ENCODE data around the gene GMNN.
"Not testable (repeated sequence)": the region's sequence is repeated elsewhere in the genome, so short reads cannot be mapped to it uniquely, and the experiment has no call there.

The GMNN gene

DNA sequence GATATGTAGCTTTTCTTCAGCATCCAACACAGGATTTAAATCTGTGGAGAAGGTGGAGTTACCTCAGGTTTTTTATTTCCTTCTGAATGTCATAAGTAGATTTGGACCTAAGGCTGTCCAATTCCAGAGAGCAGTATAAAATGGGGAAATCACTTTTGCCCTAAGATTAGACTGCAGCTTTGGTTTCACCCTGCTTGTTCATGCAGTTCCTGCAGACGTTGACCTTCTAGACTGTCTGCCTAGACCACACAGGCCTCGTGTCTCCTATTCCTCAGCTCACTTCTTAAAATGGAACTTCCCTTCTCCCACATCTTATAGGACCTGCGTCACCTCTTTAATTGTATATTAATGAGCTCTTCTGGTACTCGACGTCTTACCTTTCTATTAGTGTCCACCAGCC, 29.8 kb upstream of the GMNN start:
- Histone ChIP-seq H3K4me3 (ENCODE audit: low read depth in 1 of 2, low read length in 2 of 2) (no peak overlapping the region), H3K36me3 (ENCODE audit: control insufficient read depth in 1 of 2, insufficient read depth in 2 of 2, low read length in 2 of 2) (no peaks in the 10 kb centered on the region), H3K9me3 (ENCODE audit: control insufficient read depth in 1 of 2, low read length in 2 of 2) (no peaks in the 10 kb centered on the region), H3K27me3 (ENCODE audit: control insufficient read depth in 1 of 2, insufficient read depth in 2 of 2, low read length in 2 of 2) (no peaks in the 10 kb centered on the region), H3K4me1 (ENCODE audit: control insufficient read depth in 1 of 2, insufficient read depth in 2 of 2, low read length in 2 of 2) (peaks cover 3 to 12% of the 10 kb centered on the region in 2 donors), H3K9ac (ENCODE audit: low read depth in 1 of 2, low read length in 2 of 2) (no peak overlapping the region), H3K27ac (ENCODE audit: low read depth, low read length) (no peak overlapping the region)

DNA sequence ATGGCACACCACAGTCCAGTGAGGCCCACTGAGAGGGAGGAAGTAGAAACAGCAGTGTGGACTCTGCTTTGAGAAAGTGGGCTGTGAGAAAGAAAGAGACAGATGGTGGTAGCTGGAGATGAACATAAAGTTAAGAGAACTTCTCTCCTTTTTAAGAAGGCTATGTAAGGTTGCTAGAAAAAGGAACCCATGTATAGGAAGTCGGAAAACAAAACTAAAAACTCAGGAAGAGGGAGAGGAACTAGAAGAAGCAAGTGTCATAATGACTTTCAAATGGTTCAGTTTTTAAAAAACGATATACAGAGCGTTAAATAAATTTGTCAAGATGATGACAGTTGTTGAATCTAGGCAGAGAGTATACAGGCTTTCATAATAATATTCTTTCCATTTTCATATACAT, 25.4 kb upstream of the GMNN start:
- H3K9me3 ChIP-seq (ENCODE audit: control insufficient read depth in 1 of 2, low read length in 2 of 2): no peaks in the 10 kb centered on the region
- no peak overlapping the region for H3K9ac ChIP-seq (ENCODE audit: low read depth in 1 of 2, low read length in 2 of 2)
- no peaks in the 10 kb centered on the region for H3K27me3 ChIP-seq (ENCODE audit: control insufficient read depth in 1 of 2, insufficient read depth in 2 of 2, low read length in 2 of 2)
- H3K36me3 ChIP-seq (ENCODE audit: control insufficient read depth in 1 of 2, insufficient read depth in 2 of 2, low read length in 2 of 2): no peaks in the 10 kb centered on the region
- H3K4me1 ChIP-seq (ENCODE audit: control insufficient read depth in 1 of 2, insufficient read depth in 2 of 2, low read length in 2 of 2): peaks cover 0 to 5% of the 10 kb centered on the region in 2 donors
- no peak overlapping the region for H3K4me3 ChIP-seq (ENCODE audit: low read depth in 1 of 2, low read length in 2 of 2)
- no peak overlapping the region for H3K27ac ChIP-seq (ENCODE audit: low read depth, low read length)

DNA sequence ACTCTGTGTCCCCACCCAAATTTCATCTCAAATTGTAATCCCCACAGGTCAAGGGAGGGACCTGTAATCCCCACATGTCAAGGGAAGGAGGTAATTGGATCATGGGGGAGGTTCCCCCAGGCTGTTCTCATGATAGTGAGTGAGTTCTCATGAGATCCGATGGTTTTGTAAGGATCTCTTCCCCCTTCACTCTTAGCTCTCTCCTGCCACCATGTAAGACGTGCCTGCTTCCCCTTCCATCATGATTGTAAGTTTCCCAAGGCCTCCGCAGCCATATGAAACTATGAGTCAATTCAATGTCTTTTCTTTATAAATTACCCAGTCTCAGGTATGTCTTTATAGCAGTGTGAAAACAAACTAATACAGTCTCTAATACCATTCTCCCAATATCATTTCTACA, 23.9 kb upstream of the GMNN start:
- H3K36me3 ChIP-seq (ENCODE audit: control insufficient read depth in 1 of 2, insufficient read depth in 2 of 2, low read length in 2 of 2); H3K27me3 ChIP-seq (ENCODE audit: control insufficient read depth in 1 of 2, insufficient read depth in 2 of 2, low read length in 2 of 2); H3K4me3 ChIP-seq (ENCODE audit: low read depth in 1 of 2, low read length in 2 of 2); H3K4me1 ChIP-seq (ENCODE audit: control insufficient read depth in 1 of 2, insufficient read depth in 2 of 2, low read length in 2 of 2); H3K27ac ChIP-seq (ENCODE audit: low read depth, low read length); H3K9me3 ChIP-seq (ENCODE audit: control insufficient read depth in 1 of 2, low read length in 2 of 2); H3K9ac ChIP-seq (ENCODE audit: low read depth in 1 of 2, low read length in 2 of 2): not testable (repeated sequence)

DNA sequence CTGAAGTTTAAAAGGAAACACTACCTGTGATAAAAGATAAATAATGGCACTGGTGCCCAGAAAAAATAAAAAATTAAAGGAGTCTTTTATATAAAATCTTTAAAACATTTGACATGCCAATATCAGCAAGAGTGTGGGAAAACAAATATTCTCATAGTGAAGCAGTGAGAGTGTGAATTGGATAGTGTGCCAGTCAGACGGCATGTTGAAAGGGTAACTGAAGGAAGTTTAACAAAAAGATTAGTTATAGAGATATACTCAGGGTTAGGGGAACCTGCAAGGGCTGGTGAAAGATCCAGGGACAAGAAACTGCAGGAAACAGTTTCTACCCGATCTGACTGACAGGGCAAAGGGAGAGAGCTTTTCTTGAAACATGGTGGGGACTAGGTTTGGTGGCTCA, 22.2 kb upstream of the GMNN start:
- no peak overlapping the region for H3K27ac ChIP-seq (ENCODE audit: low read depth, low read length)
- H3K9me3 ChIP-seq (ENCODE audit: control insufficient read depth in 1 of 2, low read length in 2 of 2): no peaks in the 10 kb centered on the region
- H3K9ac ChIP-seq (ENCODE audit: low read depth in 1 of 2, low read length in 2 of 2): no peak overlapping the region
- H3K4me3 ChIP-seq (ENCODE audit: low read depth in 1 of 2, low read length in 2 of 2): no peak overlapping the region
- H3K4me1 ChIP-seq (ENCODE audit: control insufficient read depth in 1 of 2, insufficient read depth in 2 of 2, low read length in 2 of 2): peaks cover 0 to 5% of the 10 kb centered on the region in 2 donors
- no peaks in the 10 kb centered on the region for H3K36me3 ChIP-seq (ENCODE audit: control insufficient read depth in 1 of 2, insufficient read depth in 2 of 2, low read length in 2 of 2)
- no peaks in the 10 kb centered on the region for H3K27me3 ChIP-seq (ENCODE audit: control insufficient read depth in 1 of 2, insufficient read depth in 2 of 2, low read length in 2 of 2)

DNA sequence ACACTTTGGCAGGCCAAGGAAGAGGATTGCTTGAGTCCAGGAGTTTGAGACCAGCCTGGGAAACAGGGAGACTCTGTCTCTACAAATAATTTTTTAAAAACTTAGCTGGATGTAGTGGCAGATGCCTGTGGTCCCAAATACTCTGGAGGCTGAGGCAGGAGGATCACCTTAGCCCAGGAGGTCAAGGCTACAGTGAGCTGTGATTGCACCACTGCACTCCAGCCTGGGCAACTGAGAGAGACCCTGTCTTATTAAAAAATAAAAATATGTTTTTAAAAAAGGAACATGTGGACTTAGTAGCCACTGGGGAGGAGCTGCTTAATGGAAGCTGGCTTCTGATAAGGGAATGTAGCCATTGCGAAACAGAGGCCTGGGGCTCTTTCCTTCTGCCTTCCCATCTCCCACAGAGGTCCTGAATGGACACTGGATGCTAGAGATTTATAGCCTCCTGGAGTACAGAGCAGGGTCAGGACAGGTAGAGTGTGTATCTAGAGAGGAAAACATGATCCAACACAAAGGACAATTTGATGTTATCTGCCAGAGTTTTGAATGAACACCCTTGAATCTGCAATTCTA, 21.7 kb upstream of the GMNN start:
- H3K27ac ChIP-seq (ENCODE audit: low read depth, low read length): no peak overlapping the region
- H3K4me3 ChIP-seq (ENCODE audit: low read depth in 1 of 2, low read length in 2 of 2): no peak overlapping the region
- peaks cover 0 to 5% of the 10 kb centered on the region in 2 donors for H3K4me1 ChIP-seq (ENCODE audit: control insufficient read depth in 1 of 2, insufficient read depth in 2 of 2, low read length in 2 of 2)

DNA sequence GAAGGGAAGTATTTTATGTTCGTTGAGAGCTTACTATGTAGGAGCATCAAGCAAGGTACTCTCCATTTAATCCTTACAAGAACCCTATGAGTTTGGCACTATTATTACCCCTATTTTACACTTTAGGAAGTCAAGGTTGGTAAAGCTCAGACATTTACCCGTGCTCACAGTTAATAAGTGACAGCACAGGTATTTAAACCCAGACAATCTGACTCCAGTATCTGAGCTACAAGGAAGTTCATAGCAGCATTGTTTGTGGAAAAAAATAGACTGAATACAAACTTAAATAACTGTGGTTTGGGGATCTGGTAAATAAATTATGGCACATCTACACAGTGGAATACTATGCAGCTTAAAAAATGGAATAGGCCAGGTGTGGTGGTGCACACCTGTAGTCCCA, 21.2 kb upstream of the GMNN start:
- Histone ChIP-seq H3K9ac (ENCODE audit: low read depth in 1 of 2, low read length in 2 of 2) (no peak overlapping the region), H3K27ac (ENCODE audit: low read depth, low read length) (no peak overlapping the region), H3K9me3 (ENCODE audit: control insufficient read depth in 1 of 2, low read length in 2 of 2) (no peaks in the 10 kb centered on the region), H3K27me3 (ENCODE audit: control insufficient read depth in 1 of 2, insufficient read depth in 2 of 2, low read length in 2 of 2) (no peaks in the 10 kb centered on the region), H3K36me3 (ENCODE audit: control insufficient read depth in 1 of 2, insufficient read depth in 2 of 2, low read length in 2 of 2) (no peaks in the 10 kb centered on the region), H3K4me3 (ENCODE audit: low read depth in 1 of 2, low read length in 2 of 2) (no peak overlapping the region), H3K4me1 (ENCODE audit: control insufficient read depth in 1 of 2, insufficient read depth in 2 of 2, low read length in 2 of 2) (peaks cover 0 to 5% of the 10 kb centered on the region in 2 donors)

More for the DNA sequence above, 21.7 kb upstream of the GMNN start:
- H3K9ac ChIP-seq (ENCODE audit: low read depth in 1 of 2, low read length in 2 of 2): no peak overlapping the region
- no peaks in the 10 kb centered on the region for H3K36me3 ChIP-seq (ENCODE audit: control insufficient read depth in 1 of 2, insufficient read depth in 2 of 2, low read length in 2 of 2)
- no peaks in the 10 kb centered on the region for H3K9me3 ChIP-seq (ENCODE audit: control insufficient read depth in 1 of 2, low read length in 2 of 2)
- H3K27me3 ChIP-seq (ENCODE audit: control insufficient read depth in 1 of 2, insufficient read depth in 2 of 2, low read length in 2 of 2): no peaks in the 10 kb centered on the region

- not testable (repeated sequence) for H3K27me3 ChIP-seq (ENCODE audit: control insufficient read depth in 1 of 2, insufficient read depth in 2 of 2, low read length in 2 of 2); H3K9me3 ChIP-seq (ENCODE audit: control insufficient read depth in 1 of 2, low read length in 2 of 2); H3K4me3 ChIP-seq (ENCODE audit: low read depth in 1 of 2, low read length in 2 of 2); H3K27ac ChIP-seq (ENCODE audit: low read depth, low read length); H3K4me1 ChIP-seq (ENCODE audit: control insufficient read depth in 1 of 2, insufficient read depth in 2 of 2, low read length in 2 of 2); H3K36me3 ChIP-seq (ENCODE audit: control insufficient read depth in 1 of 2, insufficient read depth in 2 of 2, low read length in 2 of 2); H3K9ac ChIP-seq (ENCODE audit: low read depth in 1 of 2, low read length in 2 of 2)
These were observed 20.4 kb upstream of the GMNN start for GRCh38 chr6:24754378-24754777.

GRCh38 chr6:24755279-24755678, 19.5 kb upstream of the GMNN start:
- no peaks in the 10 kb centered on the region for H3K27me3 ChIP-seq (ENCODE audit: control insufficient read depth in 1 of 2, insufficient read depth in 2 of 2, low read length in 2 of 2)
- H3K27ac ChIP-seq (ENCODE audit: low read depth, low read length): no peak overlapping the region
- no peak overlapping the region for H3K4me3 ChIP-seq (ENCODE audit: low read depth in 1 of 2, low read length in 2 of 2)
- H3K9ac ChIP-seq (ENCODE audit: low read depth in 1 of 2, low read length in 2 of 2): no peak overlapping the region
- H3K4me1 ChIP-seq (ENCODE audit: control insufficient read depth in 1 of 2, insufficient read depth in 2 of 2, low read length in 2 of 2): peaks cover 0 to 5% of the 10 kb centered on the region in 2 donors
- no peaks in the 10 kb centered on the region for H3K36me3 ChIP-seq (ENCODE audit: control insufficient read depth in 1 of 2, insufficient read depth in 2 of 2, low read length in 2 of 2)
- no peaks in the 10 kb centered on the region for H3K9me3 ChIP-seq (ENCODE audit: control insufficient read depth in 1 of 2, low read length in 2 of 2)

DNA sequence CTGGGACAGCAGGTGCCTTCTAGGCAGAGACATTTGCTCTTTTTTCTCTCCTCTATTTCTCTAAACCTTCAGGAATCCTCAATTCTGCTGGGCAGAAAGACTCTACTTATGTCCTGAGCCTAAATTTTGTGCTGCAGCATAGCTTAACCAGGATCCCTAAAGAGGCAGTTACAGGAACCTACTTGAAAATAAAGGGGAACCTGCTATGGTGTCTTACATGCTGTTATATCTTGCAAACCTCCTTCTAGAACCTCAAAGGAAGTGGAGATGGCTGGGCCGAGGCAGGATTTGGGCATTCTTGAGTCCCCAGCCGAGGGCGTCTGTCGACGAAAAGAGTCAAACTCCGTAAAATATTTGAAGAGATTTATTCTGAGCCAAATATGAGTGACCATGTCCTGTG, 17.1 kb upstream of the GMNN start:
- H3K27me3 ChIP-seq (ENCODE audit: control insufficient read depth in 1 of 2, insufficient read depth in 2 of 2, low read length in 2 of 2): no peaks in the 10 kb centered on the region
- H3K36me3 ChIP-seq (ENCODE audit: control insufficient read depth in 1 of 2, insufficient read depth in 2 of 2, low read length in 2 of 2): no peaks in the 10 kb centered on the region
- H3K9me3 ChIP-seq (ENCODE audit: control insufficient read depth in 1 of 2, low read length in 2 of 2): no peaks in the 10 kb centered on the region
- no peak overlapping the region for H3K9ac ChIP-seq (ENCODE audit: low read depth in 1 of 2, low read length in 2 of 2)
- peaks cover 0 to 5% of the 10 kb centered on the region in 2 donors for H3K4me1 ChIP-seq (ENCODE audit: control insufficient read depth in 1 of 2, insufficient read depth in 2 of 2, low read length in 2 of 2)
- H3K4me3 ChIP-seq (ENCODE audit: low read depth in 1 of 2, low read length in 2 of 2): no peak overlapping the region
- no peak overlapping the region for H3K27ac ChIP-seq (ENCODE audit: low read depth, low read length)

GRCh38 chr6:24759718-24760117, 15.0 kb upstream of the GMNN start:
- Histone ChIP-seq H3K27ac (ENCODE audit: low read depth, low read length) (no peak overlapping the region), H3K36me3 (ENCODE audit: control insufficient read depth in 1 of 2, insufficient read depth in 2 of 2, low read length in 2 of 2) (no peaks in the 10 kb centered on the region), H3K27me3 (ENCODE audit: control insufficient read depth in 1 of 2, insufficient read depth in 2 of 2, low read length in 2 of 2) (no peaks in the 10 kb centered on the region), H3K4me1 (ENCODE audit: control insufficient read depth in 1 of 2, insufficient read depth in 2 of 2, low read length in 2 of 2) (peaks cover 7% of the 10 kb centered on the region in 2 donors), H3K9ac (ENCODE audit: low read depth in 1 of 2, low read length in 2 of 2) (no peak overlapping the region), H3K9me3 (ENCODE audit: control insufficient read depth in 1 of 2, low read length in 2 of 2) (no peaks in the 10 kb centered on the region), H3K4me3 (ENCODE audit: low read depth in 1 of 2, low read length in 2 of 2) (no peak overlapping the region)

GRCh38 chr6:24760210-24760609, 14.5 kb upstream of the GMNN start:
- no peak overlapping the region for H3K9ac ChIP-seq (ENCODE audit: low read depth in 1 of 2, low read length in 2 of 2)
- no peaks in the 10 kb centered on the region for H3K9me3 ChIP-seq (ENCODE audit: control insufficient read depth in 1 of 2, low read length in 2 of 2)
- no peaks in the 10 kb centered on the region for H3K27me3 ChIP-seq (ENCODE audit: control insufficient read depth in 1 of 2, insufficient read depth in 2 of 2, low read length in 2 of 2)
- H3K4me1 ChIP-seq (ENCODE audit: control insufficient read depth in 1 of 2, insufficient read depth in 2 of 2, low read length in 2 of 2): peaks cover 7 to 10% of the 10 kb centered on the region in 2 donors
- no peak overlapping the region for H3K4me3 ChIP-seq (ENCODE audit: low read depth in 1 of 2, low read length in 2 of 2)
- no peak overlapping the region for H3K27ac ChIP-seq (ENCODE audit: low read depth, low read length)
- H3K36me3 ChIP-seq (ENCODE audit: control insufficient read depth in 1 of 2, insufficient read depth in 2 of 2, low read length in 2 of 2): no peaks in the 10 kb centered on the region
